Cortex of kidney (tissue), 1 donor: ENCODE results near the gene SPECC1.

Experiments used
- DNase-seq: peaks from one replicate; lab custom pipeline; 2025; lab: John Stamatoyannopoulos, UW

SPECC1 gene

GRCh38 chr17:20273741-20274500, 264.8 kb downstream of the SPECC1 start:
- no peak for DNase-seq

DNA sequence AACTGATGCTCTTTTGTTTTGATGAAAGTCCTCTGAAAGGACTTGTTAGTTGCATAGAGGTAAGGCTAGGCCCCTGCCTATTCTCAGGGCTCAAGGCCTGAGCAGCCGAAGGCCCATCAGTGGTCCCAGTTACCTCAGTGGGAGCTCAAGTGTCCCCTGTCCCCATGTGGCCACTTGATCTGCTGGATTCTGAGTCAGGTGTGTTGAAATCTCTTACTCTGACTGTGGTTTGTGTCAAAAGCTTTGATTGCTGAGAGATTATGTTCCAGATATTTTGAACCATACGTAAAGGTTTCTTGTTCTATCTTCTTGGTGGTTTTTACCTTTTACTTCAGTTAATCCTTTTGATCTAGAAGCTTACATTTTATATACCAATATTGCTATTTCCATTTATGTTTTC, 266.5 kb downstream of the SPECC1 start:
- no peak for DNase-seq

GRCh38 chr17:20276421-20276820, 267.3 kb downstream of the SPECC1 start:
- no peak for DNase-seq

- no peak for DNase-seq
These were observed 269.6 kb downstream of the SPECC1 start for GRCh38 chr17:20278805-20279204.

- no peak for DNase-seq
These were observed 270.5 kb downstream of the SPECC1 start for GRCh38 chr17:20279631-20280030.

- DNase-seq: no peak
These were observed 270.9 kb downstream of the SPECC1 start for GRCh38 chr17:20280051-20280450.

GRCh38 chr17:20280851-20281250, 271.7 kb downstream of the SPECC1 start:
- DNase-seq: no peak

- DNase-seq: no peak
These were observed 272.7 kb downstream of the SPECC1 start for GRCh38 chr17:20281860-20282259.

DNA sequence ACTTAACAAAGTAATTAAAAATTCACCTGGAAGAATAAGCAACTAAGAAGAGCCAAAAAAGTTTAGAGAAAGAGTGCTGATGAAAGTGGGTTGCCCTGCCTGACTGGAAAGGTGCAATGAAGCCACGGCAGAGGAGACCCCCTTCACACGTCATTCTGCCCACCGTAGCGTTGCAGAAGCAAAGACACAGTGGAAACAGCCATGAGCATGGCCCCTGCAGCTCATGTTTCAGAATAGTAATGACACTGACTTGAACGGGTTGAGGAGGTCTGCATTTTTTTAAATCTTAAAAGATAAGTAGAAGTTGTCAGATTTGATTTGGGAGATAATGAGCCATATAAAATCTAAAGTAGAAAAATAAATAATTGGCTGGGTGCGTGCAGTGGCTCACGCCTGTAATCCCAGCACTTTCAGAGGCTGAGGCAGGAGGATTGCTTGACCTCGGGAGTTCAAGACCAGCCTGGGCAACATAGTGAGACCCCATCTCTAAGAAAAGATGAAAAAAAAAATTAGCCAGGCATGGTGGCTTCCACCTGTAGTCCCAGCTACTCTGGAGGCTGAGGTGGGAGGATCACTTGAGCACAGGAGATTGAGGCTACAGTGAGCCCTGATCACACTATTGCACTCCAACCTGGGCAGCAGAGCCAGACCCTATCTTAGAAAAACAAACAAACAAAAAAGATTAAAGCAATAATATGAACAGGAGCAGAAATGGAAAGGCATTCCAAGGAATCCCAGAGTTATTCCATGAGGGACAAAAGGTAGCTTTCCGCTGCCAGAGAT, 273.6 kb downstream of the SPECC1 start:
- no peak for DNase-seq

DNA sequence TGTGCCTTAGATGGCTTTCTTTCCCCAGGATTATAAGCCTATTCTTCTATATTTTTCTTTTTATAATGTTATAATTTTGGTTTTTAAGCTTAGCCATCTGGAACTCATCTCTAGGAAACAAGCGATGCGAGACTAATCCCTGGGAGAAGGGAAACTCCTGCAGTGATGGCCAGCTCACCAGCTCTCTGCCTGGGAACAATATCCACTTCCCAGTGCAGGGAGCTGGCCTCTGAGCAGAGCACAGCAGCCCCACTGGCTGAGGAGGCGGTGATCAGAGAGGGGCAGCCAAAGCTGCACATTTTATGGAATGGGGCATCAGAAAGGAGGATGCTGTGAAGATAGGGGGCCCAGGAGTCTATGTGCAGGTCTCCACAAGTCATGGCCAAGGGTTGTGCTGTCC, 274.9 kb downstream of the SPECC1 start:
- DNase-seq: no peak

DNA sequence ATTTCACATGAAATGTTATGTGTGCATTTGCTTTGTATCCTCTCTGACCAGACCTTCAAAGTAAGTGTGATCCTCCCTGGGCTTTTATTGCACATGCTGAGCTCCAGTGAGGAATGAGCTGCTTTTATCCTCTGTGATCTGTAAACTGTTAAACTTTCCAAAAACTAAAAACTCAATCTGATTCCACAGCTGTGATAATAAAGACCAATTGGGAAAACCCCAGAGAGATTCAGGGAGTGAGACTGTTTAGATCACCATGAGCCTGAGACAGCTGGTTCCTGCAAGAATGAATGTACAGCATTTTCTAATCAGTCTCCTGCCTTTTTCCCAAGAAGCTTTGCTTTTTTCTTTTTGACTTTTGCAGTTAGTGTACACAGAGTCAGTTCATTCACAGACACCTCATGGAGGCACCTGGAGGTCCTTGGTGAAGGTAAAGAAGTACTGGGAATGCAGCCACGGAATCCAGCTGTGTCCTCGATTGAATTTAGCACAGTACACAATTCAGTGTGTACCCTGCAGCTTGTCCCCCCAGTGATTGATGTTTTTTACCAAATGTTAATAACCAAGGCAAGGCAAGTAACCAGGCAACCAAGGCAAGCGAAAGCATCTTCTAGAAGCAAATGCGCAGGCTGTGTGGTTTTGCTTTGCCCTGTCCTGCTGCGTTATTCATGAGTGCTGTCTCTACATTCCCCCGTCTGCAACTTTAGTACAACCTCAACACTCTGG, 275.6 kb downstream of the SPECC1 start:
- no peak for DNase-seq

GRCh38 chr17:20289984-20290383, 280.8 kb downstream of the SPECC1 start:
- DNase-seq: no peak

DNA sequence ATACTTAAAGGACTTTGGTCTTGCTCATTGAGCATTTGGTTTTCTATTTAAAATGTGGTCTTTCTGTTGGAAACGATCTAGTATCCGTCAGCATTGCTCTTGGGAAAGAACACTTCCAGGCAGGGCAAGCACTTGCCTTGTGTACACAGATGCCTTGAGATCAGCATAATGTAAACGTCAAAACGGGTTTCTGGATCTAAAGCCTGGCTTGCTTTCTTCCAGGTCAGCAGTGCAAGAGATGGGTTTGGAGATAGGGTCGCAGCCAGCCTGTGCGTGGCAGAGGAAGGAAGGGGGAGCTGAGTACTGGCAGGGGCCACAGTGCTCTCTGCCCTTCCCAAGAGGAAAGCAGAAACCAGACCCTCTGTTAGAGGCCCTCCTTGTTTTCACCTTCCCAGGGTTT, 282.7 kb downstream of the SPECC1 start:
- DNase-seq: no peak

DNA sequence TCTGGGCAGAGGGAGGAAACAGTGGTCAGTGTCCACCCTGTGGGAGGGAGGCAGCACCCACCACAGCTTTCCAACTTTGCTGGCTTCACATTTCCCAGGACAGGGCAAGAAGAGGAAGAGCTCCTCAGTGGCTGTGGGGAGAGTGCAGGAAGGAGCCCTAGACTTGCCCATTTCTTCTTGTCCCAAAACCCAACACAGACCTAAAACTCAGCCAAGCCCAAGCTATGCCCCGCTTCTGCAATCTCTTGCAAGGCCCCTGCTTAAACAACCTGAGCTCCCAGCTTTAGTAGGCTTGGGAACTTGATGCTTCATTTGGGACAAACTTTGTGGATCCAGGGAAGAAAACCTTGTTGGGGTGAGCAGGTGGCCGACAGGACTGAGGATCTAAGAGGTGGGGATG, 284.3 kb downstream of the SPECC1 start:
- no peak for DNase-seq

DNA sequence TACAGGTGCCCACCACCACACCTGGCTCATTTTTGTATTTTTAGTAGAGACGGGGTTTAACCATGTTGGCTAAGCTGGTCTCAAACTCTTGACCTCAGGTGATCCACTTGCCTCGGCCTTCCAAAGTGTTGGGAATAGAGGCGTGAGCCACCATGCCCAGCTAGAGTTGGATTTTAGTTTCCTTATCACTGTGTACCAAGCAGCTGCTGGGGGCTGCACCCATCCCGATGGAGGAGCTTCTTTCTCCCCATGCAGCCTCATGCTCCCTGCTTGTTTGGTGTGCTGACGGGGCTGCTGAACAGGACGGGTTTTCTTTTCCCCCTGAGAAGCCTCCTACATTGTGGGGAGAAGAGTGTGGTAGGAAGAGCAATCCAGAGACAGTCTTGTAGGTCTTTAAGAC, 285.0 kb downstream of the SPECC1 start:
- no peak for DNase-seq

- no peak for DNase-seq
These were observed 289.9 kb downstream of the SPECC1 start for GRCh38 chr17:20299013-20299412.

DNA sequence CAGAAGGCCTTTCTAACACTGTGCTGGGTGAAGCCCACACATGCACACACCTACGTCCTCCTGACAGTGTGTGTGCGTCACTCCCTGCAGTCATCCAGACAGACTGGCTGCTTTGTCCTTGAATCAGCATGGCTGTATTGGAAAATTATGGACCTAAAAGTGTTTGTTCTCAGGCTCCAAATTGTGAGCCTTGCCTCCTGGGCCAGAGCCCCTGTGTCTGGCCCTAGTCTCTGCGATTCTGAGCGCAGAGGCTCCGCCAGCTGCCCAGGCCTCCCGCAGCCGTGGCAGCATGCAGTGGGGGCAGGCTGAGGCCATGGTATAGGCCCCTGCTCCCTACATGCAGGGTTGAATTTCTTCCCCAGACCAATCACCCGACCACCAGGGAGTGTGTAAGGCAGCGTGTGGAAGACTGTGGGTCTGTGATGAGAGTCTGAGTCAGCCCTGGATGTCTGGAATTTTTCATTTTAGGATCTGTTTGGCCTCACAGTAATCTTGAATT, 291.3 kb downstream of the SPECC1 start:
- DNase-seq: no peak

DNA sequence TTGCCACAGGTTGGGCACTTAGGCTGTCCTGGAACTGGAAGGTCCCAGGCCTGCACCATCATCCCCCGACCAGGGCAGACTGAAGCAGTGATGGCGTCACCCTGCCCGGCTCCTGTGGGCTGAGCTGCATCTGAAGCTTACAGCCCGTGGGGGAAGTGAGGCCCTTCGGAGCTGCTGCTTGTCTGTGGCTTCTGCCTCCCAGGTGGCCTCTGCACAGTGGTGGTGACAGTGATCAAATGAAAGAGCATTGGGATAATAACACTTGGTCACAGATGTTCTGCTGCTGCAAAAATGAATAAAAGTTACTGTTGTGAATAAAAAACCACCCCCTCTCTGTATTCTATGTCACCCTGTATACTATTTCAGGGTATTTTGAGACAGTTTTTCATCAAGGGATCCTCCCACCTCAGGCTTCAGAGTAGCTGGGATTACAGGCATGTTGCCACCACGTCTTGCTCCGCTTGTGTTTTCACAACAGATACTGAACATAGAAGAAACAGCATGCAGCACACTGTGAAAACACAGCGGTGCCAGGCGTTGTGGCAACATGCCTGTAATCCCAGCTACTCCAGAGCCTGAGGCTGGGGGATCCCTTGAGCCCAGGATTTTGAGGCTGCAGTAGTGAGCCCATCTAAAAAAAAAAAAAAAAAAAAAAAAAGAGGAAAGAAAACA, 293.2 kb downstream of the SPECC1 start:
- DNase-seq: no peak

DNA sequence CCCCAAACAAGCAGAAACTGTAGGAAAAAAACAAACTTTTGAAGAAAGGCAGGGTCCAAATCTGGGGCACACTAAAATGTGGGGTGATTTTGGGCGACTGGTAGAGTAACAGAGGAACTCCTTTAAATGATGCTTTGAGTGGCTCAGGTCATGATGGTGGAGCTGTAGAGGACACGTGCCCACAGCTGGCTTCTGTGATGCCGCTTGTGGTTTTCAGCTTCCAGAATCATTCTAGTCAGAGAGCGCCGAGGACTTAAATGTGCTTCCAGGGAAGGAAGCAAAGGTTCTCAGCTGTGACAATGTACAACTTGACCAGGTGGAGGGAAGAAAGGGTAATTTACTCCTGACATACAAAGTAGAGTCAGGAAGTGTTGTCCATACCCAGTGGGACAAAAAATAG, 295.8 kb downstream of the SPECC1 start:
- no peak for DNase-seq

DNA sequence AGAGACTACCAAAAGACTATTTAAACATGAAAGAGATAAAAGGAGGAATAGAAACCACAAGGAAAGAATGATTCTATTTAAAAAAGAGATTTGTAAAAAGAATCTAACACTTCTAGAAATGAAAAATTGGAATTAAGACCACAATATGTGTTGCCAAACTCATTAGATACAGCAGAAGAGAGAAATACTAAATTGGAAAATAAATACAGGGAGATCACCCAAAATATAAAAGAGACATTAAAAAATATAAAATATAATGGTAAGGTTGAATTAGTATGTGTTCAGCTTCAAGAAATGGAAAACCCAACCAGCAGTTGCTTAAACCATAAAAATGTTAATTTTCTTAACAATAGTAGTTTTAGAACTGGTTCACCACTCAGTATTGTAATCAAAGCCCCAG, 297.8 kb downstream of the SPECC1 start:
- DNase-seq: no peak

GRCh38 chr17:20307326-20307910, 298.3 kb downstream of the SPECC1 start:
- DNase-seq: no peak

DNA sequence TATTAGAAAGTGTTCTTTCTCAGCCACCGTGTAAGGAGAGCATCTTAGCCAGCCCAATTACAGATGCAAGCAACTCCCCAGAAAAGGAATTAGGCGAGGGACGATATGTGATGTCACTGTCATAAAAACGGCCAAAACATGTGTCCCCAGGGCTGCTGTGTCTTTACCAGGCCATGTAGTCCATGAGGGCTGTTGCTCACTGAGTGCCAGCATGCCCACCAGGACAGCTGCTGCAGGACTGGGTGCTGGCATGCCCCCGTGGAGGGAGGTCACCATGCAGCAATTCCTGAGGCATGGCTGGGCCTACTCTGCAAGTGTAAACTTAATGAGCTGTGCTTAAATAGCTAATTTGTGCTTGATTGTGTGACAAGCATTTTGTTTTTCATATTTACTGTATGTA, 301.3 kb downstream of the SPECC1 start:
- no peak for DNase-seq
